Right lung (tissue), 5 donors: ENCODE measurements around the gene SEC61A1. TPM values are rescaled to one million over a fixed set of nuclear protein-coding genes. Genes with fewer than 3 reads are reported as not detected.

Experiments
- DNase-seq, 2 donors: peaks; one replicate each; pipeline ENCODE4 v3.0.0-alpha.2; 2013
- polyA plus RNA-seq, 5 donors: library from polyadenylated mRNA; unstranded; fragments of 120-200 nt; gene quantifications; one replicate each; pipeline versions ENCODE4 v1.2.1 to v1.2.3, GENCODE V29; 2013; ENCODE audit warnings: inconsistent platforms in 1 of 5, low replicate concordance in 1 of 5; ENCODE audit not compliant: insufficient read length in 5 of 5, insufficient read depth in 1 of 5

The SEC61A1 gene
- polyA plus RNA-seq, 5 donors = 146 to 187 (median 164) TPM

- no peak for DNase-seq
Observed at GRCh38 chr3:128053614-128054013, 1.4 kb downstream of the SEC61A1 start.

DNA sequence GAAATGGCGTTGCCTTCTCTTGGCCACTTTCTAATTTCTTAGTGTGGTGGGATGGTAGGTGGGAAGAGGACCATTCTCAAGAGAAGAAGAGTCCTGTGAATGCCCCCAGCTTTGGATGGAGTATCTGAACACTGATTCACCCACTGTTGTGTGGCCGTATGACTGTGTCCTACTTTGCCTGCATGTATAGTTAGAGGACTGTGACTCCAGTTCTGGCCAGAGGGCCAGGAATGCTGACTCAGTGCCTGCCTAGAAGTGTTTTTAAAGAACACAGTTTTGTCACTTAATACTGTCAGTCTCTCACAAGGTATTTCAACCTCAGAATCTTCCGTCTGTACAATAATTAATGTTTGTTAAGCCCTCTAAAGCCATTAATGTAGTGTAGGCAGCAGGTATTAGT is 2.1 kb downstream of the SEC61A1 start:
- DNase-seq = no peak

- DNase-seq = no peak
Observed at GRCh38 chr3:128056258-128056657, 4.0 kb downstream of the SEC61A1 start.

- no peak for DNase-seq
Observed at GRCh38 chr3:128060473-128061381, 8.5 kb downstream of the SEC61A1 start.

GRCh38 chr3:128062033-128062745 is 10.0 kb downstream of the SEC61A1 start:
- DNase-seq = no peak

- no peak for DNase-seq
Observed at GRCh38 chr3:128063865-128064264, 11.6 kb downstream of the SEC61A1 start.

- no peak for DNase-seq
Observed at GRCh38 chr3:128064962-128065361, 12.7 kb downstream of the SEC61A1 start.

GRCh38 chr3:128066114-128066513 is 13.9 kb downstream of the SEC61A1 start:
- DNase-seq = no peak

- DNase-seq = no peak
Observed at GRCh38 chr3:128066676-128067075, 14.4 kb downstream of the SEC61A1 start.

- no peak for DNase-seq
Observed at GRCh38 chr3:128067489-128067888, 15.3 kb downstream of the SEC61A1 start.

DNA sequence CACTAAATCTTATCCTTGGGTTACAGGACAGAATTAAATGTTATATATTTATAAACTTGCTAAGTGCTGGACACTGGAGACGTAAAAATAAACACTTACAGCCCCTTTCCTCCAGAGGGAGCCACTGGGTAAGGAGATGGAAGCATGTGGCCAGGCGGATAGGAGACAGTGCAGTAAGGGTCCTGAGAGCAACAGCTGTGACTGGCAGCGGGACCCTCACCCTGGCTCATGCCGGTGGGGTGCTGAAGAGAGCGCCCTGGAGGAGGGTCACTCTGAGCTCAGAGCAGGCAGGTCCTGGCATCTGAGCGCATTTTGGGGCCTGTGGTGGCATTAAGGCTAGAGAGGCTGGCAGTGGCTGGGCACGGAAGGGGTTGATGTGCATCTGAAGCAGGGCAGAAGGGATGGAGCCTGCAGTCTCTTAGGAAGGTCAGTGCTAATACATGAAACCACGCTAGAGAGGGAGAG is 16.0 kb downstream of the SEC61A1 start:
- no peak for DNase-seq

- no peak for DNase-seq
Observed at GRCh38 chr3:128069271-128069670, 17.0 kb downstream of the SEC61A1 start.

- no peak for DNase-seq
Observed at GRCh38 chr3:128070898-128071591, 18.8 kb downstream of the SEC61A1 start.

DNA sequence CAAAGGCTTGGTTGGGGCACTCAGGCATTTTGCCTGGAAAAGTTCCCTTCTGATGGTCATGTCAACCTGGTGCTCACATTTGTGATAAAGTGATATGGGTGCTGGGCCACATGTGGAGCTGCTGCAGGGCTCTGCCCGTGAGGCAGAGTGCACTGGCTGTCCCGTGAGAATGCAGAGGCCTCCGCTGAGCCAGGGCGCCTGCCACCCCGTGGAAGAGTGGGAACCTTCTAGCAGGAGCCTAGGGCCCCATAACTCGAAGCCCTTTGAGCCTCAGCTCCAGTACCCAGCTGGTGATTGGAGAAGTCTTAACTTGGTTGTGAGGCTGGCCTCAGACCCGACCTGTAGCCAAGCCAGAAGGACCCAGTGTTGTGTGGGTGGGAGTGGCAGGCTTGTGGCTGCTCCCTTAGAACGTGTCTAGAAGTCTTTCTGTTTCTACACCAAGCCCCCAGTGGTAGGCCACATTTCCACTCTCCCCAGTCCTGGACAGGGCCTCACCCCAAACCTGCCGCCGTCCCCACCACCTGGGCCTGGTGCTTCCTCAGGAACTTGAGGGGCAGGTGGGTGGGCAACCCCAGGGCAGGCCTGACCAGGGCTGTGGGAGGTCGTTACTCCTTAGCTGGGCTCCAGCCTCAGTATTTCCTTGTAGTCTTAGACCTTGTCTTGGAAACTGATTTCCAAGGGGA is 19.7 kb downstream of the SEC61A1 start:
- no peak for DNase-seq

- DNase-seq = no peak
Observed at GRCh38 chr3:128072454-128073184, 20.4 kb downstream of the SEC61A1 start.

GRCh38 chr3:128073185-128073725 is 21.0 kb downstream of the SEC61A1 start:
- DNase-seq = no peak

DNA sequence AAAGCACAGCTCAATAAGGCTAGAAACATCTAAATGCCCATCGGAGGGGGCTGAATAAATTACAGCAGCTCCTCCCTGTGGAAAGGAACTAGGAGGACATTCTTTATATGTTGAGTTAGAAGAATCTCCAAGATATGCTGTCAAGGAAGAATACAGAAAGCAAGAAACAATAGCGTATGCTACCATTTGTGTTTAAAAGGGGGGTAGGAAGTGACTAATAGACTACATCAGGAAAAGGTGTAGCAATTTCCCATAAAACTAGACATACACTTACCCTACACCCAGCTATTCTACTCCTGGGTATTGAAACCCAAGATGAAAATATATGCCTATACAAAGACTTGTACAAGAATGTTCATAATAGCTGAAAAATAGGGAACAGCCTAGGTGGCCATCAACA is 21.6 kb downstream of the SEC61A1 start:
- no peak for DNase-seq

- no peak for DNase-seq
Observed at GRCh38 chr3:128074851-128075521, 22.7 kb downstream of the SEC61A1 start.

DNA sequence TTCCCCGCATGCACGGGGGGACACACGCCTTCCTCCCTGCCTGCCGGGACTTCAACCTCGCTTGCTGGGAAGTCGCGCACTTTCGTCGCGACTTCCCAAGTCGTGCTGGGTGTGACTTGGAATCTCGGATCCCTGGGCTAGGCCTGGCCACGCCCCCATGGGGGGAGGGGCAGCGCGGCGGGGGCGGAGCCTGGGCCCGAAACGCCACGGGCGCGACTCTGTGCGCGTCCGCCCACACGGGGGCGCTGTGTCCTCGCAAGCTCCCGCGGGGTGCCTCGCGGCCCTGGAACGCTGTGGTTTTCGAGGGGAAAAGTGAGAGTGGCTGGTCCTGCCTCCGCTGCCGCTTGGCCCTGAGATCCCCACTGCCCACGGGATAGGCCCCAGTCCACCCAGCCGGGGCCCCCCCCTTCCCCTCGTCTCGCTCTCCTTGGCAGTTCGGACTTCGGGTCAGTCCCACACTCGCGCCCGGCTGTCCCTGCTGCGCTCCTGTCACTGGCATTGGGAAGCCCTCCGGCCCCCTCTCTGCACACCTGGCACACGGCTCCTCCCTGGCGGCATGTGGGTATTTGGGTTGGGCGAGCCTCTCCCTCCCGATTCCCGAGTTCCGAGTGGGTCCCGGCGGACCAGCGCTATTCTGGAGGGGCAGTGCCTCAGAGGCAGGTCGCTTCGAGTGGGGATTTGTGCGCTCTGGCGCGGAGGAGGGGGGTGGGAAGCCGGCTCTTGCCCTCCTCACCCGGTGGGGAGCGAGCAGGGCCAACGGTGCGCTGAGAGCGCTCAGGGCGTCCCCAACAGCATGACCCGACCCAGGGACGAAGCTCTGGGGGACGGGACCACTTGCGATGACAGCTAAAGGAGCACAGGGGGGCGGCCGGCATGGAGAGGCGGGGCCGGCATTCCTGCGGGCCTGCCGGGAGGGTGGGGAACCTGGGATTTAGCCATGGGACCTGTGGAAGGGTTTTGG is 23.6 kb downstream of the SEC61A1 start:
- peak; percentile 88 for DNase-seq
